ENCODE measurements around the gene ERC1.

- TF ChIP-seq CTCF (IDR thresholded peaks at IDR 0.05) (no peak), REST (IDR thresholded peaks at IDR 0.05; ENCODE audit: insufficient read depth in 1 of 2, low read depth in 2 of 2, low read length in 1 of 2) (no peak)
Observed at GRCh38 chr12:1498199-1498740, 507.2 kb downstream of the ERC1 start.
